GM21515 (cell line): ENCODE results near the gene NEDD4.
"Not testable (repeated sequence)": the region's sequence is repeated elsewhere in the genome, so short reads cannot be mapped to it uniquely, and the experiment has no call there.

Source experiments
- ATAC-seq: cut with Tn5 transposase; IDR thresholded peaks from one replicate; pipeline ENCODE4 v1.9.1; 2021; ENCODE audit not compliant: unreplicated experiment

NEDD4 gene

GRCh38 chr15:55786341-55786740, 207.1 kb downstream of the NEDD4 start:
- no peak for ATAC-seq

GRCh38 chr15:55785593-55785992, 207.8 kb downstream of the NEDD4 start:
- not testable (repeated sequence) for ATAC-seq

GRCh38 chr15:55784286-55784685, 209.1 kb downstream of the NEDD4 start:
- ATAC-seq, result no peak

GRCh38 chr15:55782901-55783300, 210.5 kb downstream of the NEDD4 start:
- no peak for ATAC-seq

- no peak for ATAC-seq
Observed at GRCh38 chr15:55780292-55780691, 213.1 kb downstream of the NEDD4 start.

GRCh38 chr15:55778932-55779331, 214.5 kb downstream of the NEDD4 start:
- ATAC-seq, result no peak
